Metanephros (tissue), 2 donors: Measurements from ENCODE around the gene IFI35. TPM values are rescaled to one million over a fixed set of nuclear protein-coding genes. Genes with fewer than 3 reads are reported as not detected.

Experiments used
- small RNA-seq: library from RNA; depleted of rRNA; stranded (forward); fragments of <200 nt; gene quantifications from one replicate; pipeline ENCODE3, GENCODE V24; 2014; ENCODE audit warnings: low replicate concordance
- total RNA-seq: library from RNA; depleted of rRNA; stranded (reverse); fragments of >200 nt; gene quantifications from one replicate; pipeline ENCODE4 v1.2.3, GENCODE V29; 2014

Gene IFI35
- total RNA-seq = 9.8 TPM

GRCh38 chr17:43006639-43007551, at the start of gene IFI35:
TSS of gene IFI35 (plus strand) at chr17:43006784. CDS start at chr17:43006948, 164 bp downstream.

GRCh38 chr17:42964161-42964932, 42.2 kb upstream of the IFI35 start, which contains the start of gene AARSD1:
TSS of gene AARSD1 (minus strand) at chr17:42964454. CDS start at chr17:42964440, 14 bp downstream.

GRCh38 chr17:42979511-42980273, 26.9 kb upstream of the IFI35 start, which contains the start of gene PTGES3L:
TSS of gene PTGES3L (minus strand) at chr17:42980080. CDS start at chr17:42980053, 27 bp downstream.

GRCh38 chr17:42980274-42980765, 26.3 kb upstream of the IFI35 start, which contains the start of gene RUNDC1:
TSS of gene RUNDC1 (plus strand) at chr17:42980565. CDS start at chr17:42980577, 12 bp downstream.

GRCh38 chr17:42997984-42998938, 8.3 kb upstream of the IFI35 start, which contains the start of gene RPL27:
TSS of gene RPL27 (plus strand) at chr17:42998419. CDS start at chr17:42998751, 332 bp downstream.

GRCh38 chr17:43021741-43022512, 15.3 kb downstream of the IFI35 start, which contains the start of gene VAT1:
TSS of gene VAT1 (minus strand) at chr17:43022385. CDS start at chr17:43022322, 63 bp downstream.

GRCh38 chr17:43024407-43025289, 18.1 kb downstream of the IFI35 start, which contains the start of gene RND2:
TSS of gene RND2 (plus strand) at chr17:43025231. CDS start at chr17:43025348, 117 bp downstream.

Small RNA genes lying within 50 kb of the gene (small RNA-seq; reads per million reads assigned to genes)
- 0.12 reads per million for gene AARSD1

Other genes starting within 250 kb of the IFI35 start
- gene RAMP2, start 245.6 kb upstream of the IFI35 start, total RNA-seq = 34.9 TPM
- gene VPS25, start 233.3 kb upstream of the IFI35 start, total RNA-seq = 65.6 TPM
- 11.4 TPM for gene WNK4, start 226.2 kb upstream of the IFI35 start, total RNA-seq
- 108 TPM for gene COA3, start 208.1 kb upstream of the IFI35 start, total RNA-seq
- gene CNTD1, start 207.9 kb upstream of the IFI35 start, total RNA-seq = 0.18 TPM
- gene BECN1, start 182.5 kb upstream of the IFI35 start, total RNA-seq = 126 TPM
- gene PSME3, start 173.4 kb upstream of the IFI35 start, total RNA-seq = 36.5 TPM
- 1.6 TPM for gene AOC2, start 162.2 kb upstream of the IFI35 start, total RNA-seq
- gene AOC3, start 155.6 kb upstream of the IFI35 start, total RNA-seq = 9.6 TPM
- gene G6PC1, start 106.0 kb upstream of the IFI35 start, total RNA-seq = 6.0 TPM
- 30.5 TPM for gene AARSD1, start 42.3 kb upstream of the IFI35 start, total RNA-seq
- 5.8 TPM for gene PTGES3L, start 26.7 kb upstream of the IFI35 start, total RNA-seq
- 11.7 TPM for gene RUNDC1, start 26.2 kb upstream of the IFI35 start, total RNA-seq
- 1,573 TPM for gene RPL27, start 8.4 kb upstream of the IFI35 start, total RNA-seq
- gene VAT1, start 15.6 kb downstream of the IFI35 start, total RNA-seq = 61.9 TPM
- gene RND2, start 18.4 kb downstream of the IFI35 start, total RNA-seq = 1.3 TPM
- gene BRCA1, start 118.6 kb downstream of the IFI35 start, total RNA-seq = 17.1 TPM
- 99.5 TPM for gene NBR1, start 164.4 kb downstream of the IFI35 start, total RNA-seq
- gene TMEM106A, start 205.1 kb downstream of the IFI35 start, total RNA-seq = 18.2 TPM
- gene CCDC200, start 221.8 kb downstream of the IFI35 start, total RNA-seq = not detected
- gene RNU2-1, start 227.2 kb downstream of the IFI35 start, total RNA-seq = not detected